Central memory CD4-positive, alpha-beta T cell (primary cell): ENCODE measurements around the gene ADGRV1.

Experiments
- DNase-seq: peaks from one replicate; pipeline ENCODE4 v3.0.0; 2022

The ADGRV1 gene

DNA sequence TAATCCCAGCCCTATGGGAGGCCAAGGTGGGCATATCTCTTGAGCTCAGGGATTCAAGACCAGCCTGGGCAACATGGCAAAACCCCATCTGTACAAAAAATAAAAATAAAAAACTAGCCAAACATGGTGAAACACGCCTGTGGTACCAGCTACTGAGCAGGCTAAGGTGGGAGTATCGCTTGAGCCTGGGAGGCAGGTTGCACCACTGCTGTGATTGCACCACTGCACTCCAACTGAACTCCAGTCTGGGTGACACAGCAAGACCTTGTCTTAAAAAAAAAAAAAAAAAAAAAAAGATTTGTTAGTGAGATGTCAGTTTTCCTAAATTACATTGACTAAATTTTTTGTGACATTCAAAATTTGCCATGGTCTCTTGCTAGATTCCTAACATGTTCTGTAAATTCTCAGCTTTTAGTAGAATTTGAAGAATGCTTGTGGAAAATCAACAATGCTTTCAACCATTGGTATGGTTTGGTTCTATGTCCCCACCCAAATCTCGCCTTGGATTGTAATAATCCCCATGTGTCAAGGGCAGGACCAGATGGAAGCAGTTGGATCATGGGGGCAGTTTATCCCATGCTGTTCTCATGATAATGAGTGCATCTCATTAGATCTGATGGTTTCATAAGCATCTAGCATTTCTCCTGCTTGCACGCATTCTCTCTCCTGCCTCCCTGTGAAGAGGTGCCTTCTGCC is 588.5 kb downstream of the ADGRV1 start:
- DNase-seq, result no peak

DNA sequence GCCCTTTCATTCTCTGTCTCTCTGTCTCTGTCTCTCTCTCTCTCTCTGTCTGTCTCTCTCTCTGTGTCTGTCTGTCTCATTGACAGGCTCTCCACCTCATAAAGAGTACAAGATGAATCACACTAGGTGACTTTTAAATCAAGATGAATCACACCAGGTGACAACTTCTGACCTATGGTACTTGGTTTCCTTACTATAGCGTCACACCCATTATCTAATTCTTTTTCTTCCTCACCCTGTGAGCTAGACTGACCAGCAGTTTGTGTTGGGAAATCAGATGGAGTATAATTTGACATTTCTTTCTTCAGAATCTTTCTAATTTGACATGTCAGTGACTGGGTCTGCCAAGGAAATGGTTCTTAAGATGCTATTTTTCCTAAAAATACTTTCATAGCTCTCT is 591.6 kb downstream of the ADGRV1 start:
- no peak for DNase-seq

DNA sequence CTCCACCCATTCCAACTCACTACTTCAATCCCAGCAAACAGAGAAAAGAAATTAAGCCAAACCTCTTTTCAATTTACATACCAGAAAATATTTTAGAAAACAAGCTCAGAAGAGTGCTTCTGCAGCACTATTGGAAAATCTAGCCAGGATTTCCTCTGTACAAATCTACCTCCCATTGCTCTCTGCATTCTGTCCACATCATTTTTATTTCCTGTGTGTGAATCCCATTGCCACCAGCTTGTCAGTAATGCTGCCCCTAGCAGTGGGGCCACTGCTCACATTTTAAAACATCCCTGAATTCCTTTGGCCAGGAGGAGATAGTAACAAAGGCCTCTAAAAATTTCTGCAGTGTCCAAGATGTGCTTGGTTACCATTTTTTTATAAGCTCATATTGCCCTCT is 592.0 kb downstream of the ADGRV1 start:
- DNase-seq, result no peak

DNA sequence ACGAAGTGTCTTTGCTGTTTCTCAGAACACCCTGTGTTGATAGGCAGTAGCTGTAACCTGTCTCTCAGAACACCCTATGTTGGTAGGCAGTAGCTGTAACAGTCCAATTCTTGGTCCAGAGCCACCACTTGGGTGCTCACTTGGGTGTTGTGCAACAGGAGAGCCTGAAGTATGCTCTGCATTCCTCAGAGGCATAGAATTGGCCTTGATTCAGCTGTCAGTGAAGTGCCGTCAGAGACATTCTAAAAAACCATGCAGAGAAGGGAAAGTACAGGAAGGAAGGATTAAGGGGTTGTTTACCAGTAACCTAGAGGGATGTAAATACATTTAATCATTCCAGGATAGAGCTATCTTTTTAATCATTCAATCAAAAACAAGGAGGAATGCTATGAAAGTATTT is 593.4 kb downstream of the ADGRV1 start:
- no peak for DNase-seq

DNA sequence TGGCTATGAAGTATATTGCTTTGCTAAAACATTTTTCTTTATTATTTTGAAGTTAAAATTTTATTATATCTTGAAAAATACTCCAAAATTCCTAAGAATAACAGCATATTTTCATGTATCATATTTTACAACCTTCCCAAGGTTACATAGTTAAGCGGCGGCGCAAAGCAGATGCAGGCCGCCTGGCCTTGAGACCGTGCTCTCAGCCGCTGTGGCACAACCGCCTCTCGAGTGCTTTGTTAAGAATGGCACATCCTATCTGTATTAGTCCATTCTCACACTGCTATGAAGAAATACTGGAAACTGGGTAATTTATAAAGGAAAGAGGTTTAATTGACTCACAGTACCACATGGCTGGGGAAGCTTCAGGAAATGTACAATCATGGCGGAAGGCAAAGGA is 595.7 kb downstream of the ADGRV1 start:
- no peak for DNase-seq

DNA sequence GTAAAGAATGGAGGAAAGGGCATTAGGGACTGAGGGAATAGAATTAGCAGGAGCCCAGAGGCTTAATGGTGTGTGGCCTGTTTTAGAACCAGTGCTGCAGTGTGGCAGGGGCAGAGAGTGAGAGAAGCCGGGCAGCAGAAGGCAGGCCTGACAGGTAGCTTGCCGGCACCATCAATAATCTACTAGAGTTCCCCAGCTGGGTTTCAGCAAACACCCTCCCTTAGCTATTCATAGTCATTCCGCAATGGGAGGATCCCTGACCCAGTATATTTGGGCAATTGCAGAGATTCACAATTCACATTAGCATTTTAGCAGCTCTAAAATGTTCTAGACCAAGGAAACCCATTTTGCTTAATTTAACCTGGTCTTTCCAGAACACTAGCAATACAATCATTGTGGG is 596.7 kb downstream of the ADGRV1 start:
- DNase-seq, result no peak

DNA sequence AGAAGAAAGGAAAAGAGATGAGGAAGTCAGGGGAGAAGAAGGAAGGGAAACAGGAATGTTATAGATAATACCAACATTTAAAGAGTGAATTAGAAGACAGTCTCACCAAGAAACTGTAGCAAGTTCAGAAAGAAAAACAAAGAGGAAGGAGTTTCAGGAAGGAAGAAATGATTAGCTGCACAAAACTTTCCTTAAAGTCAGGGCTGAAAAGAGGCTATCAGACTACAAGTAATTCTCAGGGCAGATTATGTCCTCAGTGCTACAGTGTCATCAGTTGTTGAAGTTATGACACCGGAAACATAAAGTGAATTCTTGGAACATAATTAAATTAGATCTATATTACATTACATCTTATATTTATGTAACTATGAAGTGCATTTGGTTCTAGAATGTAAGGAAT is 597.6 kb downstream of the ADGRV1 start:
- DNase-seq, result no peak

GRCh38 chr5:91158011-91158410 is 599.4 kb downstream of the ADGRV1 start:
- DNase-seq, result no peak

GRCh38 chr5:91159647-91160046 is 601.0 kb downstream of the ADGRV1 start:
- no peak for DNase-seq

DNA sequence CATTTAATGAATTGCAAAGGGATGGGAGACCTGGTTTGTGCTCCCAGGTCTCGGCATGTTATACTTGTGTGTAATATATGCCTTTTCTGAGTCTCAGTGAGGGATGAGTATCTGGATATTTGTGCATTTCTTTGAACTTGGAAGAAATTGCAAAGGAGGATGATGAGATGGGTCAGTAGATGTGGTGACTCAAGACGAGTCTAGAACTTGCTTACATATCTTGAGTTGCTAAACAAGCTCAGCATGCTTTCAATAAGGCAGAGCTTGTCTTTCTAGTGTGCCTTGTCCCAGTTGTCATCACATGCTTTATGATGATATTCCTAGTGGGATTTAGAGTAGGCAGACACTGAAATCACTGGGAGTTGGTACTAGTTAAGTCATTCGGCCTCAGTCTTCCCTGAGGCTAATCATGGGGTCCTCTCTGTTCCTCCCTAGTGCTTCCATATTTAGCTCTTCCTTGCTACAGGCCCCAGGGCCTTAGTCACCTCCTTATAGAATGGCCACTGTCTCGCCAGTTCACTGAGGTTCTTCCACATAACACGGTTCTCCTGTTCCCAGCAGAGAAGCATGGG is 602.2 kb downstream of the ADGRV1 start:
- DNase-seq, result no peak

GRCh38 chr5:91162534-91163381 is 604.2 kb downstream of the ADGRV1 start:
- DNase-seq, result peak; percentile 31

DNA sequence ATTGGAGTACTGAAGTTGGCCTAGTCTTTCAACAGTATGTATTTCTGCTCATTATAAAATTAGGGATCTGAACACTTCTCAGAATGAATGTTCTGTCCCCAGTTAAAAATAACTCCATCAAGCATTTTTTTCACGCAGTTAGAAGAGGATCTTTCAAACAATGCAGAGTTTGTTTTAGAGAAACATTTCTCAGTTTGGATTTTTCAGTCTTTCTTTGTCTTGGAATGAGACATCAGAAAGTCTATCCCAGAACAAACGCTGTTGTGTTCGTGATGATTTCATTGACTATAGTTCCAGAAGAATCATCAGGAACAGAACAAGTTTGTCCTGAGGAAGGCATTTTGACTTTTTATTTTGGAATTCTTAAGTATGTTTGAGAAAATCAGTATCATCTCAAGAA is 605.8 kb downstream of the ADGRV1 start:
- no peak for DNase-seq

- no peak for DNase-seq
Observed at GRCh38 chr5:91166059-91166807, 607.6 kb downstream of the ADGRV1 start.

DNA sequence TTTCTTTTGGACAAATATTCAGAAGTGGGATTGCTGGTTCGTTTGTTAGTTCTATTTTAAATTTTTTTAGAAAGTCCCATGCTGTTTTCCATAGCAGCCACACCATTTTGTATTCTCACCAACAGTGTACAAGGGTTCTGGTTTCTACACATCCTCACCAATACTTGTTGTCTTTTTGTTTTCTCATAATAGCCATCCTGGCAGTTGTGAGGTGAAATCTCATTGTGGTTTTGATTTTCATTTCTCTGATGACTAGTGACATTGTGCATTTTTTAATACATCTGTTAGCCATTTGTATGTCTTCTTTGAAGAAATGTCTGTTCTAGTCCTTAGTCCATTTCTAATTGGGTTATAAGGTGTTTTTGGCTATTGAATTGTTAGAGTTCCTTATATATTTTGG is 610.3 kb downstream of the ADGRV1 start:
- no peak for DNase-seq

- DNase-seq, result no peak
Observed at GRCh38 chr5:91170266-91170665, 611.7 kb downstream of the ADGRV1 start.

GRCh38 chr5:91171322-91171721 is 612.7 kb downstream of the ADGRV1 start:
- DNase-seq, result no peak

DNA sequence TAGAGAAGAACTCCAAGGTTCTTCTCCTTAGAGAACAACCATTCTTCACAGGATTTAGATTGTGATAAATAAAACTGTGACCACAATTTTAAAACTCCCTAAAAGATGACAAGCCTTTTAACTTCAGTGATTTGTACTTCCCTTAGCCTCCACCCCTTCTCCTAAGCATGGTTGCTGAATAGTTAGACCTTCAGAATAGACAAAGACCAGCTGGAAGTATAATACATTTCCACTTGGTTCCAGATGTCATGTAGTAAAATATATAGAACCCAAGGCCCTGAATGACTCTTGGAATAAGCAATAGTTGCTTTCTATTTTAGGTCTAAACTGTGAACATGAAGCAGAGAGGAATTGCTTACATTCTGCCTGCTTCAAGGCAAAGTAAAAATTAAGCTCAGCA is 615.8 kb downstream of the ADGRV1 start:
- no peak for DNase-seq

GRCh38 chr5:91175708-91176107 is 617.1 kb downstream of the ADGRV1 start:
- no peak for DNase-seq

DNA sequence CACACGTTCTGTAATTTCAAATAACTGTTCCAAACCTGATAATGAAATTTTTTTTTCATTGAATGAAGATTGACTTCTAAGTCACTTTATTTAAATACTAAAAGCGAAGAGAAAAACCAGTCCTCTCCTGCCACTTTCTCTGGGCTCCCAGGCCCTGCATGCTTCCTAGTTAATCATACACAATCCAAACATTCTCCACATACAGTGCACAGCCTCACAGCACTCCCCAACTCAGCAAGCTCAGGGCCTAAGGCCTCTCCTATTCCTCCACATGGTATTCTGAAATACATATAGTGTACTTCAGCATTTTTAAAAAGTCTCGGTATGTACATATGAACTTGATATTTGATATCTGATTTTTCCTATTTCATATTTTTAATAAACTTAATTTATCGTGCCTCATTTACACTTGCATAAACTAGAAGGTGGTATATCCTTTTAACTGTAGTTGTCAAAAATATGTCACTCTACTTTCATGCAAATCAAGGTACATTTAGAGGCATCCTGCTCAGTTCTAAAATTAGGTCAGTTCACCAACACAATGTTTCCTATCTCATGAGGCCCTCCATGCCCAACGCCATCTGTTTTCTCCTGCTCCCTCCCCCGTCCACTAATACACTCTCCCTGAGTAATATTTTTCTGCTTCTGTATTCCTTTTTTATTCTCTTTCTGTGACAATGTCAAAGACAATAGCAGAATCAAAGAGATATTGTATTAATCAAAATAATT is 617.9 kb downstream of the ADGRV1 start:
- DNase-seq, result no peak

- no peak for DNase-seq
Observed at GRCh38 chr5:91177085-91177484, 618.5 kb downstream of the ADGRV1 start.

GRCh38 chr5:91177639-91178038 is 619.0 kb downstream of the ADGRV1 start:
- DNase-seq, result no peak

- DNase-seq, result no peak
Observed at GRCh38 chr5:91178461-91178860, 619.9 kb downstream of the ADGRV1 start.

GRCh38 chr5:91179018-91179417 is 620.4 kb downstream of the ADGRV1 start:
- no peak for DNase-seq
